Cerebellar cortex (tissue), 1 donor: ENCODE results near the gene MRPL55.

Experiments used
- DNase-seq: peaks from one replicate; pipeline ENCODE4 v3.0.0-alpha.2; 2015; ENCODE audit warnings: low spot score

The MRPL55 gene

DNA sequence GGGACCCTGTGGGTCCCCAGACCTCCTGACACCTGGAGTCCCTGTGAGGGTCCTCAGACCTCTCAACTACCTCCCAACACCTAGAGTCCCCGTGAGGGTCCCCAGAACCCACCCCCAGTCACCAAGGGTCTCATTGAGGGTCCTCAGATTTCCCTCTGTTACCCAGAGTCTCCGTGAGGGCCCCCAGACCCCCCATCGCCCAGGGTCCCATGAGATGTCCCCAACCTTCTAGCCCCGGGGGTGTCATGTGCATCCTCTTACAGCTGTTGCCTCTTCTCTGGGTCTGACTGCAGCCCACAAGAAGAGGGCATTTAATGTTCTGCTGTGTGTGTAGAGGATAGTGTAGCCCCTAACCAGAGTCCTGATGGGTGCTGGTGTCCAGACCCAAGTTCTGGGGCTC is 38.7 kb upstream of the MRPL55 start:
- DNase-seq = no peak

DNA sequence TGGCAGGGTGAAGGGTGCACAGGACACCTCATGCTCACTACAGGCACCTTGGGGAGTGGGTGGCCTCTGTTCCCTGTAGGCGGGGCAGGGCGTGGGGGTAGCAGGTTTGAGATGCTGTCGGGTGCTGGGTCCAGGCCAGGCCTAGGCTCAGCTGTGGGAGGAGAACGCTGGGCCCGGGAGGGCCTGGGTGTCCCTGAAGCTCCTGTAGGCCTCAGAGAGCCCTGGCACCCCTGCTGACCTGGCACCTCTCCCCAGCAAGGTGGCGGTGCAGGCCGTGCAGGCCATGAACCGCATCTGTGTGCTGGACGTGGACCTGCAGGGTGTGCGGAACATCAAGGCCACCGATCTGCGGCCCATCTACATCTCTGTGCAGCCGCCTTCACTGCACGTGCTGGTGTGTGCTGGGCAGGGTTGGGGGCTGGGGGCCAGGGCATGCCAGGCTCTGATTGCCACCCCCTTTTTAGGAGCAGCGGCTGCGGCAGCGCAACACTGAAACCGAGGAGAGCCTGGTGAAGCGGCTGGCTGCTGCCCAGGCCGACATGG is 38.1 kb upstream of the MRPL55 start:
- no peak for DNase-seq

- no peak for DNase-seq
Observed at GRCh38 chr1:228146417-228147150, 37.5 kb upstream of the MRPL55 start.

DNA sequence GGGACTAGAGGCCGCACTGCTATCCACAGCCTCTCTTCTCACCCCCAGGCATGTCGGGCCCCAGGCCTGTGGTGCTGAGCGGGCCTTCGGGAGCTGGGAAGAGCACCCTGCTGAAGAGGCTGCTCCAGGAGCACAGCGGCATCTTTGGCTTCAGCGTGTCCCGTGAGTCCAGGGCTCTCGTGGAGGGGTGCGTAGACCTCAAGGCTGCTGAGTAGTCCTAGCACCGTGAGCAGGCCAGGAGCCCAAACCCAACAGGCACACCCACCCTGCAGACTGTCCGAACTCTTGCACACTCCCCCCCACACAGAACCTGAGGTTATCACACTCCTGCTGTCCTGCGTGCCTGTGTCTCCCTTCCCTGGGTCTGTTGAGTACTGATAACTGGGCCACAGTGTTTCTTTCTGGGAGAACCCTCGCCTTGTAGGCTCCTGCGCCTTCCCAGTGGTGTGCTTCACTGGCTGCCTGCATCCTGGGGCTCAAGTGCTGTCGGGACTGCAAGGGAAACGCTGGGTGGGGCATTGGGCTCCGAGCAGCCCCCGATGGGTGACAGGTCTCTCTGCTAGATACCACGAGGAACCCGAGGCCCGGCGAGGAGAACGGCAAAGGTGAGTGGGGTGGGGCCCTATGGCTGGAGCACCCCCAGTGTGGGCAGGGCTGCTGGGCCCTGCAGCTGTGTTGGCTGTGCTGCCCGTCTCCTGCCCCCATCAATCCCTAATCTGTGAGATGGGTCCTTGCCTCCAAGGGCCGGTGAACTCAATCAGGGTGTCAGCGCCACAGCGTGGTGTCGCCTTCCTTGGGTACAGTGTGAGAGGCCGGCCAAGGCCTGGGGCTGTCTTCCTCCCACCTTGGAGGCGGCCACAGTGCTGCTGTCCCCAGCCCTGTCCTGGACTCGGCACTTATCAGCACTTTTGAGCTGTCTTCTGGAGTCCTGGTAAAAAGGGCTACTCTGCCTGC is 36.6 kb upstream of the MRPL55 start:
- DNase-seq = no peak

GRCh38 chr1:228144993-228145343 is 35.9 kb upstream of the MRPL55 start:
- DNase-seq = no peak

- DNase-seq = no peak
Observed at GRCh38 chr1:228144193-228144992, 35.3 kb upstream of the MRPL55 start.

GRCh38 chr1:228143480-228144192 is 34.5 kb upstream of the MRPL55 start:
- no peak for DNase-seq

DNA sequence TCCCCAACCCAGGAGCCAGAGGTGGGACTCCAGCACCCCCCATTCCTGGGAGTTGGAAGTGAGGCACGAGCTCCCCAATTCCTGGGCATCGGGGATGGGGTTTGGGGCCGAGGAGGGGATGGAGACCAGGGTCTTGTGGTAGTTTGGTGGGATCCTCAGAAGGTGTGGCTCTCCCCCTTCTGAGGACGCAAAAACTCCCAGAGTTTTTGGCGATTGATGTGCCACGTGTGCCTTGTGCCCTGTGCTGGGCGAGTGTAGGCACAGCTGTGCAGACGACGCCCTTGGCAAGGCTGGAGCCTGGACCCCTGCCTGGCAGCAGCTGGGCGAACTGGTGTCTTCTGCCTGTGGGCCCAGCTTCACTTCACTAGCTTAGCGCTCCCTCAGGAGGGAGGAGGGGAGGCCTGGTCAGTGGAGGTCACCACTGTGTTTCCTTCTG is 33.6 kb upstream of the MRPL55 start:
- no peak for DNase-seq

- DNase-seq = no peak
Observed at GRCh38 chr1:228142155-228142691, 33.1 kb upstream of the MRPL55 start.

- no peak for DNase-seq
Observed at GRCh38 chr1:228141226-228142044, 32.3 kb upstream of the MRPL55 start.

GRCh38 chr1:228140724-228141225 is 31.7 kb upstream of the MRPL55 start:
- no peak for DNase-seq

DNA sequence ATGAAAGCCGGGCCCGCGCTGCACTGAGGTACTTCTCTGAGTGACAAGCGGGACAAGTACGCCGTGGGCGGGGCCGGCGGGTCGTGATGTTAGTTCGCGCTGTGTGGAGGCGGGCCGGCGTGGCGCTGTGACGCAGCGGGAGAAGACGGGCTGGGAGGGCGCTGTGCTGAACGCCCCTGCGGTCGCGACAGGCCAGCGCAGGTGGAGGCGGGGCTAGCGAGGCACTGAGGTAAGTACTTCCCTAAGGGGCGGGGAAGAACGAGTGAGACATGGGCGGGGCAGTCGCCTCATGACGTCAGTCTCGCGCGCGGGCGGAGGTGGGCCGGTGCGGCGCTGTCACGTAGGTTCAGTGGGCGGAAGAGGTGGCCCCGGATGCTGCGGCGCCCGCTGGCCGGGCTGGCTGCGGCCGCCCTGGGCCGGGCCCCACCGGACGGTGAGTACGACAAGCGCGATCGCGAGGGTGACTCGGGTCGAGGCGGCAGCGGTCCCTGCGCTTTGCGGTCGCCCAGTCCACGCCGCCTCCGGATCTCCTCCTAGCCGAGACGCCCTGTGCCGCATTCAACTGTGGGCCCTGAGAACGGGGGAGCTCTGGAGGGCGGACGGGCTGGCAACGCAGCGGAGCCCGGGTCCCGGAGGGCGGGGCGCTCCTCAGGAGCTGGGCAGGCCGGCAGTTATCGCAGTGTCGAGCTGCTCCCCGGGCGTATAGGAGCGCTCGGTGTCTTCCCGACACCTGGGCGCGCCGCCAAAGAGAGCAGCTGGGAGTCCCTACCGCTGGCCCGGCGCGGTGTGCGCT is 31.0 kb upstream of the MRPL55 start, which contains the start of gene GUK1:
Gene GUK1 (plus strand): TSS at position 349 of the 793 bp plus-strand sequence. CDS start 24 bp downstream, at position 373.
- peak; percentile 99 for DNase-seq

GRCh38 chr1:228139406-228139930 is 30.4 kb upstream of the MRPL55 start:
- DNase-seq = no peak

DNA sequence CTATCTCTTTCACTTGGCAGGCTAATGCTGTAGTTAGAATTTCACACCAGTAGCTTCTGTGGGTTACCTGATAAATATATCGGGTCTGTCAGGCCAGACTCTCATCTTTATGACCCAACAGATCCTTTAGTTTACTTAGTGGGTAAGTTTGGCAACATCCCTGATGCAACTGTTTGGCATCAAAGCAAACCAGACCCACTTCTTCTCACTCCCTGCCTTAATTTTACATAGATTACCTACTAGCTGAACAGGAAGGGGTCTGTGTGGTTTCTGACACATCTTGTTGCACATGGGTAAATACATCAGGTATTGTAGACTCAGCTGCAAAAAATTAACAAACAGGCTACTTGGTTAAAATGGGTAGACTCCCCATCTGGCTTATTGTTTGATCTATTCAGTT is 27.8 kb upstream of the MRPL55 start:
- DNase-seq = no peak

DNA sequence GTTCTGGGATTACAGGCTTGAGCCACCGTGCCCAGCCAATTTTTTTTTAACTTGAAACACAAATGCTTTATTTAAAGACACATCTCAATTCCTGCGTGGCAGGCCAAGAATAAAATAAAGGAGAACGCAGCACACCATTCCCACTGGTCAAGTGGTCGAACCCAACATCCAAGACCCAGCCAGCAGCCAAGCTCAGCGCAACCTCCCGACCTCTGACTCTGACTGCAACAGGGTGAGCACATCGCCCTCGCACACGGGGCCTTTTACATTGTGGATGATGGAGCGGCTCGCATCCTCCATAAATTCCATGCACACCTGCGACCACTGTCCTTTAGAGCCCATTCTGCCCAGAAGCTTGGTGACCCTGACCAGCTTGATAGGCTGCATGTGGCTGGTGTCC is 25.5 kb upstream of the MRPL55 start:
- DNase-seq = no peak

DNA sequence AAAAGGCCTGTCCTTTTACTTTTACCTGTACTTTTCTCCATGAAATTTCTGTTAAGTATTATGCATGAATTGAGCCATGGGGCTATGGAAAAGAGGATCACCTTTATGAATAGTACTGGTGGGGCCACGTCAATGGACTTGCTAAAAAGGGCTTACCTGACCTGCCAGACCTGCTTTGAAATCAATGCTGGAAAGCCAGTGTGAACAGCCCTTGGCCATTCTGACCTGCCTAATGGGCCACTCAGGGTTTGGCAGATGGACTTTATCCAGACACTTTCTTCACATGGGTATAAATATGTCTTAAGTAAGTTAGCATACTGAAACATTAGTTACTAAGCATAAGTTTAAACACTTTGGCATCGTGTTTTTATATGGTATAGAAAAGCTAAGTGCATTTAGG is 22.7 kb upstream of the MRPL55 start:
- DNase-seq = no peak

DNA sequence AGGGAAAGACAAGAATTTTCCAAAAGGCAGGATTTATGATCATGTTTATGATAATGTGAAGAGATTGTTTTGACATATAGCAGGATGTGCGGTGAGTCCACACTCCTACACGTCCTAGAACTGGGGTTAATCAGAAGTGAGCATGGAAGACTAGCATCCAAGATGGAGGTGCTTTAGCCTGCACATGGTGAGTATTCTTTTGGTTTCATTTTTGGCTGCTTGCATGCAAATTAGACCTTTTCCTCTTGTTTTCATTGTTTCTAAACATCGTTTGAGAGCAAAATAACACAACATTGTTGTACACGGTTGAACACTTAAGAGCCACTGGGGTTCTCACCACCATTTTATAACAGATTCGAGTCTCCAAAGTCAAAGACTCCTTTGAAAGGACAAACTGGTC is 16.1 kb upstream of the MRPL55 start:
- no peak for DNase-seq

DNA sequence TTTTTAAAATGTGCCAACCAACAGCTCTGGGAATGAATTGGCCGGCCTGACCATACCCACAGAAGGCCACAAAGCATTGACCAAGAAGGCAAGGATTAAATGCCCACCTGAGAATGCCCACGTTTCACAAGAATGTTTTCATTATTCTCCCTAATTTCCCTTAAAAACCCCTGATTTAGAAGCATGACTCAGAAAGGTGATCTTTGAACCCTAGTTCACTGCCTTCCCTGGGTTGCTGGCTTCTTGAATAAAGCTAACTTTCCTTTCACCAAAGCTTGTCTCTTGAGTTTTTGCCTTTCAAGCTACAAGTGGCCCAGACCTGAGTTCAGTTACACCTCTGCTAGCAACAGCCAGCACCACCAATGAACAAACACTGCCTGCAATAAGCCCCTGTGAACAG is 14.4 kb upstream of the MRPL55 start:
- DNase-seq = no peak

DNA sequence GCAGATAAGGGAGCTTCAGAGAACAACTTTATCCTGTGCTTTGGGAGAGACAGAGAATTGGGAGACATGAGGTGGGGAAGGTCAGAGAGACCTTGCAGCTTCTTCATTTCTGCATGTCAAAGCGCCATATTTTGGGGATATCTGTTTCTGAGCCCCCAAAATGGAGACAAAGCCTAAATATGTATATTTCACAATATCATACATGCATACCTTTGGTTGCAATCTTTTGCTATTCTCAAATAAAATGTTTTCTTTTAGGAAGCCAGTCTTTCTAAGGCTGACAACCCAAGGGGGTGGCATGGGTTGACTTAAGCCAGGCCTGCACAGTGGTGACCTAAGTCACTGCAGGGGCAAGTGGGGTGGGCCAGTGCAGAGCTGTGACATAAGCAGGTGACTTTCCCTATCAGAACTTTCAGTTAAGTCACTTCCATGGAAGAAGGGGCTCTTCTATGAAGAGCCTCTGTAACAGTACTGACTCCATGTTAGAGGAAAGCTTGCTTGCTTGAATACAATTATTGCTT is 13.9 kb upstream of the MRPL55 start:
- DNase-seq = no peak
